K562 (cell line): Measurements from ENCODE around the gene SART3. TPM values are rescaled to one million over a fixed set of nuclear protein-coding genes. Genes with fewer than 3 reads are reported as not detected.

Experiments used
- ATAC-seq: fragments of 200-7000 bp; cut with Tn5 transposase; 3 replicates; pipeline ENCODE4 v1.9.1; 2020; ENCODE audit warnings: moderate library complexity
- BruUV-seq: library from RNA; stranded (reverse); fragments of 400-500 nt; replicated peaks from 2 replicates; lab custom pipeline; 2021; lab: Mats Ljungman, UMichigan
- CTCF ChIA-PET: fragments of 300-600 bp; formaldehyde crosslinking; extraction: SDS; loops from one replicate; lab custom pipeline; 2021; ENCODE audit warnings: low intra/inter-chr PET ratio; lab: Yijun Ruan, JAX
- POLR2A ChIA-PET: fragments of 300-600, 350-650 bp; sonication (Branson Sonifier 250); formaldehyde crosslinking; extraction: SDS; loops from one replicate; lab custom pipeline; 2021; ENCODE audit warnings: antibody characterized with exemption, inconsistent platforms; lab: Yijun Ruan, JAX
- DNase-seq, 4 experiments: peaks; one replicate each; pipeline versions ENCODE4 v3.0.0 to v3.0.0-alpha.2; 2011 to 2018; ENCODE audit warnings: low spot score in 3 of 4, mixed read lengths in 3 of 4; ENCODE audit errors: extremely low read depth in 1 of 4
- FAIRE-seq: peaks from 2 replicates; lab custom pipeline; 2011; peaks lifted over from hg19 to GRCh38; lab: Jason Lieb, UNC
- H2AFZ ChIP-seq: 2 replicates; pipeline ENCODE4 v1.6.0; 2011; ENCODE audit warnings: low read depth, low read length, control low read depth, inconsistent platforms
- H3K27ac ChIP-seq: fragments of 200-600 bp; 3 replicates; pipeline ENCODE4 v1.8.0; 2011; ENCODE audit warnings: low read depth, mild to moderate bottlenecking, control low read depth, inconsistent platforms, low read length, moderate library complexity, mixed read lengths; ENCODE audit errors: extremely low read depth
- H3K27me3 ChIP-seq, 2 experiments: fragments of 300-600 bp in 1 of 2; 2 replicates in 1 of 2; 3 replicates in 1 of 2; pipeline versions ENCODE4 v1.6.0 to v1.8.0; 2011; ENCODE audit warnings: inconsistent platforms in 2 of 2, low read length in 2 of 2, mild to moderate bottlenecking in 1 of 2, mixed read lengths in 1 of 2, moderate library complexity in 1 of 2; ENCODE audit not compliant: control insufficient read depth in 2 of 2, insufficient read depth in 2 of 2
- H3K36me3 ChIP-seq: fragments of 300-600 bp; 3 replicates; pipeline ENCODE4 v1.8.0; 2011; ENCODE audit warnings: mild to moderate bottlenecking, low read length, inconsistent platforms; ENCODE audit not compliant: control insufficient read depth, insufficient read depth
- H3K4me1 ChIP-seq, 2 experiments: fragments of 200-600 bp in 1 of 2; replicated peaks in 1 of 2; 2 replicates in 1 of 2; 3 replicates in 1 of 2; pipeline versions ENCODE4 v1.5.1 to v1.8.0; 2011; ENCODE audit warnings: inconsistent platforms in 2 of 2, low read length in 2 of 2, mild to moderate bottlenecking in 1 of 2, mixed read lengths in 1 of 2, moderate library complexity in 1 of 2; ENCODE audit not compliant: control insufficient read depth in 2 of 2, insufficient read depth in 2 of 2
- H3K4me2 ChIP-seq: 2 replicates; pipeline ENCODE4 v1.6.1; 2011; ENCODE audit warnings: low read length, control low read depth, inconsistent platforms, mixed read lengths; ENCODE audit not compliant: insufficient read depth
- H3K4me3 ChIP-seq: fragments of 200-600 bp; sonication (generic), shearing (Covaris generic); 2 replicates; pipeline ENCODE4 v1.5.1; 2016; ENCODE audit warnings: control low read depth, inconsistent platforms
- H3K79me2 ChIP-seq: fragments of 200-600 bp; 3 replicates; pipeline ENCODE4 v1.8.0; 2011; ENCODE audit warnings: low read length, inconsistent platforms; ENCODE audit not compliant: control insufficient read depth, insufficient read depth
- H3K9ac ChIP-seq, 2 experiments: 2 replicates each; pipeline versions ENCODE4 v1.6.0 to v1.6.1; 2011; ENCODE audit warnings: low read depth in 2 of 2, low read length in 2 of 2, control low read depth in 1 of 2, inconsistent platforms in 1 of 2, mild to moderate bottlenecking in 1 of 2, mixed read lengths in 1 of 2; ENCODE audit not compliant: insufficient read depth in 1 of 2
- H3K9me1 ChIP-seq: one replicate; pipeline ENCODE4 v1.6.0; 2011; ENCODE audit warnings: inconsistent platforms, mild to moderate bottlenecking, low read length, moderate library complexity; ENCODE audit not compliant: control insufficient read depth, insufficient read depth
- H3K9me3 ChIP-seq: replicated peaks from 2 replicates; pipeline ENCODE4 v1.5.1; 2011; ENCODE audit warnings: low read depth, low read length, inconsistent platforms; ENCODE audit not compliant: control insufficient read depth, insufficient read depth
- H4K20me1 ChIP-seq: replicated peaks from 2 replicates; pipeline ENCODE4 v1.6.1; 2011; ENCODE audit warnings: low read length, inconsistent platforms, mixed read lengths; ENCODE audit not compliant: control insufficient read depth, insufficient read depth
- RBM25 ChIP-seq: fragments of 200-400 bp; formaldehyde crosslinking; IDR thresholded peaks from 2 replicates; pipeline ENCODE4 v1.6.1; 2018; ENCODE audit warnings: low read length, low read depth, moderate library complexity; ENCODE audit not compliant: severe bottlenecking
- ZFP36 ChIP-seq: fragments of 150-350 bp; IDR thresholded peaks from 2 replicates; pipeline ENCODE4 v1.6.1; 2018; ENCODE audit warnings: low read length, low read depth; ENCODE audit not compliant: partially characterized antibody
- ZNF3 ChIP-seq: fragments of 250-450 bp; sonication (Bioruptor Pico); IDR thresholded peaks from 2 replicates; pipeline ENCODE4 v1.5.0; 2021; ENCODE audit warnings: mild to moderate bottlenecking, moderate library complexity
- WGBS: fragments of 100-300 bp; shearing (Covaris generic); methylation state at CpG from one replicate; pipeline ENCODE4 v1.1.6; 2016; ENCODE audit warnings: low coverage, mixed read lengths; ENCODE audit not compliant: insufficient coverage; ENCODE audit errors: missing lambda C conversion rate; 5-methylcytosine and 5-hydroxymethylcytosine counted together
- in situ Hi-C: fragments of 300-500 bp; cut with MboI; formaldehyde crosslinking; loops from 4 replicates; pipeline ENCODE4 v1.15.0; 2018; ENCODE audit warnings: inconsistent platforms, mixed read lengths
- intact Hi-C: fragments of 100-400 bp; cut with micrococcal nuclease; formaldehyde crosslinking; loops from 2 replicates; pipeline ENCODE4 v1.14.2; 2022
- polyA plus RNA-seq, 8 experiments: library from polyadenylated mRNA; depleted of rRNA in 4 of 8; stranded (reverse) in 5 of 8; unstranded in 3 of 8; fragments of >200 nt; fragmentation: Nextera tagmentation in 2 of 8; fragmentation: Illumina TruSeq in 1 of 8; extraction: Ambion mirVana in 2 of 8; extraction: Trizol in 1 of 8; gene quantifications; 2 replicates each; pipeline versions ENCODE4 v1.2.1 to v1.2.3, GENCODE V29; 2011 to 2014; ENCODE audit warnings: inconsistent platforms in 1 of 8, missing spikeins in 1 of 8
- total RNA-seq, 7 experiments: library from RNA; depleted of rRNA in 6 of 7; stranded (reverse); fragments of >200 nt in 6 of 7; fragmentation: Illumina TruSeq in 2 of 7; extraction: Trizol in 2 of 7; gene quantifications; 2 replicates each; pipeline versions ENCODE4 v1.2.1 to v1.2.3, GENCODE V29; 2011 to 2021; ENCODE audit warnings: low replicate concordance in 1 of 7
- TF ChIP-seq, protein P1 (sequence below): fragments of 450-650 bp; IDR thresholded peaks from 2 replicates; pipeline ENCODE4 v1.6.1; 2016; ENCODE audit warnings: mild to moderate bottlenecking, moderate library complexity

Gene SART3
- total and polyA plus RNA-seq, 9 of the 15 experiments (the other 6 are each of a cell fraction or from before 2014, with no cell fraction given): 8.9 to 167 (median 56.7) TPM

DNA sequence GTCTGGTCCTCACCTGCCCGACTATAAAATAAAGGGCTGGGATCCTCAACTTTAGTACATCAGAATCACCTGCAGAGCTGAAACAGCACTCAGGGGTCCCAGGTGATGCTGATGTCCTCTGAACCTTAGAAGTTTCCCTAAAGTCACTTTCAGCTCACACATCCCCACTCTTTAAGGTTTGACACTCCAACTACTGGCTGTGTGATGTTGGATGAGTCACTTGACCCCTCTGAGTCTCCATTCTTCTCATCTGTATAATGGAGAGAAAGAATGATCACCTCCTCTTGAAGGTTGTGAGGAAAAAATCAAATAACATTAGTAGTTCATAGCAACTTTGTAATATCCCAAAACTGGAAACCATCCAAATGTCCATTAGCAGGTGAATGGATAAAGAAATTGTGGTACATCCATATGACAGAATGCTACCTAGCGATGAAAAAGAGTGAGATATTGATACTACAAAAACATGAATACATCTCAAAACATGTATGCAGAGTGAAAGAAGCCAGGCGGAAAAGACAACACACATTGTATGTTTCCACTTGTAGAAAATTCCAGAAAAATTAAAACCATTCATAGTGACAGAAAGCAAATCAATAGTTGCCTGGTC, 23.6 kb upstream of the SART3 start:
- Histone ChIP-seq H4K20me1 (no peaks in the 10 kb centered on the region; the same call in 1 of the 2 replicates), H3K27ac (no peak overlapping the region), H3K4me1 (peaks cover 0 to 12% of the 10 kb centered on the region in 2 experiments; a peak in 1 of 5 replicates), H3K36me3 (no peaks in the 10 kb centered on the region), H3K4me3 (no peak overlapping the region), H3K79me2 (no peaks in the 10 kb centered on the region), H3K9me1 (no peaks in the 10 kb centered on the region), H3K4me2 (no peak overlapping the region), H3K27me3 (peaks cover 2 to 47% of the 10 kb centered on the region in 2 experiments; a peak in 4 of 5 replicates), H2AFZ (no peak overlapping the region), H3K9ac (no peak overlapping the region), H3K9me3 (no peaks in the 10 kb centered on the region)
- ChIA-PET POLR2A (interaction anchor here (0.6 kb wide), 2 partner anchors 52 to 54 kb away, joined by 3 read pairs; no protein-coding TSS in a partner anchor), CTCF (no interaction called here)
- no peak for DNase-seq
- BruUV-seq: no TSS peak
- in situ Hi-C loops (no loop called here), intact Hi-C loops (no loop called here)
- FAIRE-seq: no peak
- ATAC-seq: no peak
- WGBS: 2% methylated on average over 3 of the region's 3 CpGs
- peak; percentile 59 for TF ChIP-seq RBM25
- TF ChIP-seq ZFP36: peak; percentile 21
- TF ChIP-seq ZNF3 (CRISPR knock-in tag): no peak
- TF ChIP-seq, protein P1, sequence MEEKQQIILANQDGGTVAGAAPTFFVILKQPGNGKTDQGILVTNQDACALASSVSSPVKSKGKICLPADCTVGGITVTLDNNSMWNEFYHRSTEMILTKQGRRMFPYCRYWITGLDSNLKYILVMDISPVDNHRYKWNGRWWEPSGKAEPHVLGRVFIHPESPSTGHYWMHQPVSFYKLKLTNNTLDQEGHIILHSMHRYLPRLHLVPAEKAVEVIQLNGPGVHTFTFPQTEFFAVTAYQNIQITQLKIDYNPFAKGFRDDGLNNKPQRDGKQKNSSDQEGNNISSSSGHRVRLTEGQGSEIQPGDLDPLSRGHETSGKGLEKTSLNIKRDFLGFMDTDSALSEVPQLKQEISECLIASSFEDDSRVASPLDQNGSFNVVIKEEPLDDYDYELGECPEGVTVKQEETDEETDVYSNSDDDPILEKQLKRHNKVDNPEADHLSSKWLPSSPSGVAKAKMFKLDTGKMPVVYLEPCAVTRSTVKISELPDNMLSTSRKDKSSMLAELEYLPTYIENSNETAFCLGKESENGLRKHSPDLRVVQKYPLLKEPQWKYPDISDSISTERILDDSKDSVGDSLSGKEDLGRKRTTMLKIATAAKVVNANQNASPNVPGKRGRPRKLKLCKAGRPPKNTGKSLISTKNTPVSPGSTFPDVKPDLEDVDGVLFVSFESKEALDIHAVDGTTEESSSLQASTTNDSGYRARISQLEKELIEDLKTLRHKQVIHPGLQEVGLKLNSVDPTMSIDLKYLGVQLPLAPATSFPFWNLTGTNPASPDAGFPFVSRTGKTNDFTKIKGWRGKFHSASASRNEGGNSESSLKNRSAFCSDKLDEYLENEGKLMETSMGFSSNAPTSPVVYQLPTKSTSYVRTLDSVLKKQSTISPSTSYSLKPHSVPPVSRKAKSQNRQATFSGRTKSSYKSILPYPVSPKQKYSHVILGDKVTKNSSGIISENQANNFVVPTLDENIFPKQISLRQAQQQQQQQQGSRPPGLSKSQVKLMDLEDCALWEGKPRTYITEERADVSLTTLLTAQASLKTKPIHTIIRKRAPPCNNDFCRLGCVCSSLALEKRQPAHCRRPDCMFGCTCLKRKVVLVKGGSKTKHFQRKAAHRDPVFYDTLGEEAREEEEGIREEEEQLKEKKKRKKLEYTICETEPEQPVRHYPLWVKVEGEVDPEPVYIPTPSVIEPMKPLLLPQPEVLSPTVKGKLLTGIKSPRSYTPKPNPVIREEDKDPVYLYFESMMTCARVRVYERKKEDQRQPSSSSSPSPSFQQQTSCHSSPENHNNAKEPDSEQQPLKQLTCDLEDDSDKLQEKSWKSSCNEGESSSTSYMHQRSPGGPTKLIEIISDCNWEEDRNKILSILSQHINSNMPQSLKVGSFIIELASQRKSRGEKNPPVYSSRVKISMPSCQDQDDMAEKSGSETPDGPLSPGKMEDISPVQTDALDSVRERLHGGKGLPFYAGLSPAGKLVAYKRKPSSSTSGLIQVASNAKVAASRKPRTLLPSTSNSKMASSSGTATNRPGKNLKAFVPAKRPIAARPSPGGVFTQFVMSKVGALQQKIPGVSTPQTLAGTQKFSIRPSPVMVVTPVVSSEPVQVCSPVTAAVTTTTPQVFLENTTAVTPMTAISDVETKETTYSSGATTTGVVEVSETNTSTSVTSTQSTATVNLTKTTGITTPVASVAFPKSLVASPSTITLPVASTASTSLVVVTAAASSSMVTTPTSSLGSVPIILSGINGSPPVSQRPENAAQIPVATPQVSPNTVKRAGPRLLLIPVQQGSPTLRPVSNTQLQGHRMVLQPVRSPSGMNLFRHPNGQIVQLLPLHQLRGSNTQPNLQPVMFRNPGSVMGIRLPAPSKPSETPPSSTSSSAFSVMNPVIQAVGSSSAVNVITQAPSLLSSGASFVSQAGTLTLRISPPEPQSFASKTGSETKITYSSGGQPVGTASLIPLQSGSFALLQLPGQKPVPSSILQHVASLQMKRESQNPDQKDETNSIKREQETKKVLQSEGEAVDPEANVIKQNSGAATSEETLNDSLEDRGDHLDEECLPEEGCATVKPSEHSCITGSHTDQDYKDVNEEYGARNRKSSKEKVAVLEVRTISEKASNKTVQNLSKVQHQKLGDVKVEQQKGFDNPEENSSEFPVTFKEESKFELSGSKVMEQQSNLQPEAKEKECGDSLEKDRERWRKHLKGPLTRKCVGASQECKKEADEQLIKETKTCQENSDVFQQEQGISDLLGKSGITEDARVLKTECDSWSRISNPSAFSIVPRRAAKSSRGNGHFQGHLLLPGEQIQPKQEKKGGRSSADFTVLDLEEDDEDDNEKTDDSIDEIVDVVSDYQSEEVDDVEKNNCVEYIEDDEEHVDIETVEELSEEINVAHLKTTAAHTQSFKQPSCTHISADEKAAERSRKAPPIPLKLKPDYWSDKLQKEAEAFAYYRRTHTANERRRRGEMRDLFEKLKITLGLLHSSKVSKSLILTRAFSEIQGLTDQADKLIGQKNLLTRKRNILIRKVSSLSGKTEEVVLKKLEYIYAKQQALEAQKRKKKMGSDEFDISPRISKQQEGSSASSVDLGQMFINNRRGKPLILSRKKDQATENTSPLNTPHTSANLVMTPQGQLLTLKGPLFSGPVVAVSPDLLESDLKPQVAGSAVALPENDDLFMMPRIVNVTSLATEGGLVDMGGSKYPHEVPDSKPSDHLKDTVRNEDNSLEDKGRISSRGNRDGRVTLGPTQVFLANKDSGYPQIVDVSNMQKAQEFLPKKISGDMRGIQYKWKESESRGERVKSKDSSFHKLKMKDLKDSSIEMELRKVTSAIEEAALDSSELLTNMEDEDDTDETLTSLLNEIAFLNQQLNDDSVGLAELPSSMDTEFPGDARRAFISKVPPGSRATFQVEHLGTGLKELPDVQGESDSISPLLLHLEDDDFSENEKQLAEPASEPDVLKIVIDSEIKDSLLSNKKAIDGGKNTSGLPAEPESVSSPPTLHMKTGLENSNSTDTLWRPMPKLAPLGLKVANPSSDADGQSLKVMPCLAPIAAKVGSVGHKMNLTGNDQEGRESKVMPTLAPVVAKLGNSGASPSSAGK: no peak
